Activated T-helper 9 cell treated with anti-CD3 and anti-CD28 coated beads, Interleukin-2, amount 50 U/mL, for 16 hours (primary cell): ENCODE data around the gene DHX58.

Experiments
- DNase-seq: peaks from one replicate; pipeline ENCODE4 v3.0.0-alpha.2; 2020; ENCODE audit warnings: low read depth

Gene DHX58

GRCh38 chr17:42081516-42082129 lies 30.9 kb downstream of the DHX58 start:
- no peak for DNase-seq

- no peak for DNase-seq
Observed at GRCh38 chr17:42079541-42079940, 33.0 kb downstream of the DHX58 start.

- no peak for DNase-seq
Observed at GRCh38 chr17:42078396-42079043, 34.0 kb downstream of the DHX58 start.

- no peak for DNase-seq
Observed at GRCh38 chr17:42077755-42078154, 34.8 kb downstream of the DHX58 start.

- no peak for DNase-seq
Observed at GRCh38 chr17:42076797-42077559, 35.5 kb downstream of the DHX58 start.

- DNase-seq = no peak
Observed at GRCh38 chr17:42075789-42076188, 36.7 kb downstream of the DHX58 start.

- DNase-seq = no peak
Observed at GRCh38 chr17:42072323-42073187, 40.0 kb downstream of the DHX58 start.

- no peak for DNase-seq
Observed at GRCh38 chr17:42071810-42072209, 40.7 kb downstream of the DHX58 start.

GRCh38 chr17:42068979-42069378 lies 43.5 kb downstream of the DHX58 start:
- no peak for DNase-seq

GRCh38 chr17:42067371-42068091 lies 45.0 kb downstream of the DHX58 start:
- DNase-seq = peak; percentile 56

- DNase-seq = no peak
Observed at GRCh38 chr17:42065201-42065600, 47.3 kb downstream of the DHX58 start.

GRCh38 chr17:42062681-42063080 lies 49.8 kb downstream of the DHX58 start:
- DNase-seq = no peak

GRCh38 chr17:42061646-42062487 lies 50.6 kb downstream of the DHX58 start:
- DNase-seq = no peak

- no peak for DNase-seq
Observed at GRCh38 chr17:42060231-42060630, 52.3 kb downstream of the DHX58 start.

GRCh38 chr17:42059815-42060214 lies 52.7 kb downstream of the DHX58 start:
- DNase-seq = no peak

- DNase-seq = no peak
Observed at GRCh38 chr17:42058063-42058462, 54.5 kb downstream of the DHX58 start.

- no peak for DNase-seq
Observed at GRCh38 chr17:42056635-42057034, 55.9 kb downstream of the DHX58 start.

GRCh38 chr17:42055496-42055895 lies 57.0 kb downstream of the DHX58 start:
- no peak for DNase-seq

- DNase-seq = no peak
Observed at GRCh38 chr17:42055027-42055426, 57.5 kb downstream of the DHX58 start.

GRCh38 chr17:42053731-42054500 lies 58.6 kb downstream of the DHX58 start:
- DNase-seq = no peak
